CD4-positive, alpha-beta memory T cell (primary cell): ENCODE data around the gene GRPEL1. TPM values are rescaled to one million over a fixed set of nuclear protein-coding genes. Genes with fewer than 3 reads are reported as not detected.

Source experiments
- CTCF ChIA-PET: fragments of 350-600 bp; sonication (Branson Sonifier 250); formaldehyde crosslinking; loops from one replicate; lab custom pipeline; 2021; ENCODE audit warnings: inconsistent platforms; ENCODE audit not compliant: partially characterized antibody; lab: Charles Lee
- POLR2A ChIA-PET: fragments of 350-600 bp; sonication (Branson Sonifier 250); formaldehyde crosslinking; loops from one replicate; lab custom pipeline; 2021; ENCODE audit not compliant: partially characterized antibody; lab: Charles Lee
- DNase-seq, 5 donors: peaks; one replicate each; pipeline versions ENCODE4 v3.0.0 to v3.0.0-alpha.2; 2020 to 2022; ENCODE audit warnings: mixed read lengths in 1 of 5
- H3K27ac ChIP-seq: one replicate; pipeline ENCODE4 v1.7.0; 2013; ENCODE audit warnings: low read depth, low read length
- H3K27me3 ChIP-seq: 2 replicates; pipeline ENCODE4 v1.7.0; 2013; ENCODE audit warnings: mild to moderate bottlenecking, low read length, moderate library complexity; ENCODE audit not compliant: insufficient read depth
- H3K36me3 ChIP-seq: 2 replicates; pipeline ENCODE4 v1.7.0; 2013; ENCODE audit warnings: mild to moderate bottlenecking, low read length, moderate library complexity; ENCODE audit not compliant: insufficient read depth
- H3K4me1 ChIP-seq: 2 replicates; pipeline ENCODE4 v1.7.0; 2013; ENCODE audit warnings: mild to moderate bottlenecking, low read length, moderate library complexity; ENCODE audit not compliant: insufficient read depth
- H3K4me3 ChIP-seq, 2 donors: one replicate each; pipeline ENCODE4 v1.7.0; 2013; ENCODE audit warnings: low read length in 2 of 2, mild to moderate bottlenecking in 1 of 2
- H3K9me3 ChIP-seq, 2 donors: one replicate each; pipeline ENCODE4 v1.7.0; 2013; ENCODE audit warnings: low read length in 2 of 2, control low read depth in 1 of 2; ENCODE audit not compliant: control insufficient read depth in 1 of 2
- H3K27ac Mint-ChIP-seq, 7 donors: one replicate each; pipeline ENCODE4 v1.8.0; 2020 to 2021; ENCODE audit warnings: mixed read lengths in 7 of 7, mild to moderate bottlenecking in 6 of 7, inconsistent platforms in 3 of 7, moderate library complexity in 3 of 7
- H3K27me3 Mint-ChIP-seq, 2 donors: one replicate each; pipeline ENCODE4 v1.8.0; 2020 to 2021; ENCODE audit warnings: mixed read lengths in 2 of 2
- H3K36me3 Mint-ChIP-seq, 2 donors: one replicate each; pipeline ENCODE4 v1.8.0; 2020 to 2021; ENCODE audit warnings: mixed read lengths in 2 of 2, inconsistent platforms in 1 of 2, mild to moderate bottlenecking in 1 of 2
- H3K4me1 Mint-ChIP-seq, 4 donors: one replicate each; pipeline ENCODE4 v1.8.0; 2020 to 2021; ENCODE audit warnings: mixed read lengths in 4 of 4, mild to moderate bottlenecking in 1 of 4
- H3K4me3 Mint-ChIP-seq, 8 donors: one replicate each; pipeline ENCODE4 v1.8.0; 2020 to 2021; ENCODE audit warnings: mixed read lengths in 8 of 8, mild to moderate bottlenecking in 7 of 8, moderate library complexity in 6 of 8, inconsistent platforms in 3 of 8
- H3K9me3 Mint-ChIP-seq, 8 donors: one replicate each; pipeline ENCODE4 v1.8.0; 2020 to 2021; ENCODE audit warnings: mixed read lengths in 8 of 8, mild to moderate bottlenecking in 5 of 8, inconsistent platforms in 3 of 8, moderate library complexity in 1 of 8
- intact Hi-C: fragments of 100-400 bp; cut with micrococcal nuclease; formaldehyde crosslinking; loops from one replicate; pipeline ENCODE4 v1.15.1; 2023
- polyA plus RNA-seq, 2 donors: library from polyadenylated mRNA; unstranded; fragments of 300-500 nt; fragmentation: Illumina TruSeq; gene quantifications; one replicate each; pipeline ENCODE4 v1.2.3, GENCODE V29; 2021
- total RNA-seq, 2 experiments: library from RNA; stranded (reverse); gene quantifications; one replicate each; pipeline ENCODE4 v1.2.3, GENCODE V29; 2021

GRPEL1 gene
- total and polyA plus RNA-seq, 4 experiments from 2014 or later, result 35.3 to 77.2 (median 46.9) TPM

GRCh38 chr4:7029212-7029611 is 38.7 kb downstream of the GRPEL1 start:
- DNase-seq, result no peak
- ChIA-PET POLR2A (no interaction called here), CTCF (no interaction called here)
- no peaks in the 10 kb centered on the region for H3K9me3 Mint-ChIP-seq
- H3K4me3 Mint-ChIP-seq, result no peak overlapping the region
- H3K4me1 Mint-ChIP-seq, result no peaks in the 10 kb centered on the region
- H3K4me3 ChIP-seq, result no peak overlapping the region
- H3K36me3 ChIP-seq, result peaks cover 56% of the 10 kb centered on the region
- H3K27me3 ChIP-seq, result no peaks in the 10 kb centered on the region
- H3K36me3 Mint-ChIP-seq, result peaks cover 47 to 70% of the 10 kb centered on the region in 2 donors
- H3K27ac Mint-ChIP-seq, result peak overlapping the region in 2 of 7 donors; percentile 42 to 73
- H3K9me3 ChIP-seq, result no peaks in the 10 kb centered on the region
- H3K27ac ChIP-seq, result no peak overlapping the region
- intact Hi-C loops, result no loop called here
- no peaks in the 10 kb centered on the region for H3K27me3 Mint-ChIP-seq
- H3K4me1 ChIP-seq, result no peaks in the 10 kb centered on the region

- Histone ChIP-seq H3K4me3 (no peak overlapping the region), H3K27ac (no peak overlapping the region), H3K4me1 (no peaks in the 10 kb centered on the region), H3K27me3 (no peaks in the 10 kb centered on the region), H3K9me3 (no peaks in the 10 kb centered on the region), H3K36me3 (peaks cover 68% of the 10 kb centered on the region)
- no peak for DNase-seq
- H3K27ac Mint-ChIP-seq, result peak overlapping the region in 1 of 7 donors; percentile 14
- intact Hi-C loops, result no loop called here
- no peaks in the 10 kb centered on the region for H3K9me3 Mint-ChIP-seq
- CTCF ChIA-PET, result no interaction called here
- POLR2A ChIA-PET, result no interaction called here
- H3K27me3 Mint-ChIP-seq, result no peaks in the 10 kb centered on the region
- H3K4me3 Mint-ChIP-seq, result no peak overlapping the region
- H3K36me3 Mint-ChIP-seq, result peaks cover 47 to 79% of the 10 kb centered on the region in 2 donors
- no peaks in the 10 kb centered on the region for H3K4me1 Mint-ChIP-seq
Measured at GRCh38 chr4:7027913-7028312, 40.0 kb downstream of the GRPEL1 start.

DNA sequence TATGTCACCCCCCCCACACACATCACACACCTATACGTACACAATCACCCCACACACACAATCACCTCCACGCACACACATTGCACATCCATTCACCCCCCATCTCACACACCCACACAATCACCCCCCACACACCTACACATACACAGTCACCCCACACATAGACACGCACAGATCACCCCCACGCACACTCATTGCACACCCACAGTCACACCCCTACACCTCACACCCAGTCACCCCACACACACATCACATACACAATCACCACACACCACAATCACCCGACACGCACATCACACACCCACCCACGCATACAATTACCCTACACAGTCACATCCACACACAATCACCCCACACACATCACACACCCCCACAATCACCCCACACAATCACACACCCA is 40.6 kb downstream of the GRPEL1 start:
- Histone ChIP-seq H3K36me3 (peaks cover 64% of the 10 kb centered on the region), H3K27ac (no peak overlapping the region), H3K27me3 (no peaks in the 10 kb centered on the region), H3K4me1 (no peaks in the 10 kb centered on the region), H3K9me3 (no peaks in the 10 kb centered on the region), H3K4me3 (no peak overlapping the region)
- POLR2A ChIA-PET, result no interaction called here
- peaks cover 0 to 1% (median 0%) of the 10 kb centered on the region in 4 donors for H3K4me1 Mint-ChIP-seq
- peaks cover 46 to 77% of the 10 kb centered on the region in 2 donors for H3K36me3 Mint-ChIP-seq
- H3K27me3 Mint-ChIP-seq, result no peaks in the 10 kb centered on the region
- DNase-seq, result no peak
- intact Hi-C loops, result no loop called here
- CTCF ChIA-PET, result no interaction called here
- peak overlapping the region in 1 of 7 donors; percentile 87 for H3K27ac Mint-ChIP-seq
- no peaks in the 10 kb centered on the region for H3K9me3 Mint-ChIP-seq
- H3K4me3 Mint-ChIP-seq, result no peak overlapping the region

DNA sequence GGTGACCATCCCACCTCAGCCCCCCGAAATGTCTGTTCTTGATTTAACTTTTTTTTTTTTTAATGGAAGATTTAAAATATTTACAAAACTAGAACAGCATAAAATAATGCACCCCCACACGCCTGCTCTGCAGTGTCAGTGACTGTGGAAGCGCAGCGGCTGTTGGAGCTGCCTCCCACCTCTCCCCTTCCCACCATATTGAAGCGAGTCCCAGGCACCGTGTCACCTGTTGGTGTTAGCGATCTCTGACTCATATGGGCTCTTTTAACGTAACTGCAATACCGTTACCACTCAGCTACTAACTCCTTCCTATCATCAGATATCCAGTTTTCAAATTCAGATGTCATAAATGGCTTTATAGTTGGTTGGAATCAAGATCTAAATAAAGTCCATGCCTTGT is 41.8 kb downstream of the GRPEL1 start:
- Mint-ChIP-seq H3K36me3 (peaks cover 42 to 74% of the 10 kb centered on the region in 2 donors), H3K27ac (peak overlapping the region in 2 of 7 donors; percentile 23 to 57), H3K27me3 (no peaks in the 10 kb centered on the region), H3K4me3 (no peak overlapping the region), H3K9me3 (no peaks in the 10 kb centered on the region), H3K4me1 (peaks cover 0 to 1% (median under 1%) of the 10 kb centered on the region in 4 donors)
- ChIA-PET POLR2A (no interaction called here), CTCF (interaction anchor here (0.9 kb wide), 1 partner anchor 69 kb away, joined by 4 read pairs; no protein-coding TSS in a partner anchor)
- H3K4me3 ChIP-seq, result no peak overlapping the region
- H3K36me3 ChIP-seq, result peaks cover 52% of the 10 kb centered on the region
- intact Hi-C loops, result no loop called here
- no peaks in the 10 kb centered on the region for H3K4me1 ChIP-seq
- H3K9me3 ChIP-seq, result no peaks in the 10 kb centered on the region
- DNase-seq, result no peak
- no peak overlapping the region for H3K27ac ChIP-seq
- H3K27me3 ChIP-seq, result no peaks in the 10 kb centered on the region

DNA sequence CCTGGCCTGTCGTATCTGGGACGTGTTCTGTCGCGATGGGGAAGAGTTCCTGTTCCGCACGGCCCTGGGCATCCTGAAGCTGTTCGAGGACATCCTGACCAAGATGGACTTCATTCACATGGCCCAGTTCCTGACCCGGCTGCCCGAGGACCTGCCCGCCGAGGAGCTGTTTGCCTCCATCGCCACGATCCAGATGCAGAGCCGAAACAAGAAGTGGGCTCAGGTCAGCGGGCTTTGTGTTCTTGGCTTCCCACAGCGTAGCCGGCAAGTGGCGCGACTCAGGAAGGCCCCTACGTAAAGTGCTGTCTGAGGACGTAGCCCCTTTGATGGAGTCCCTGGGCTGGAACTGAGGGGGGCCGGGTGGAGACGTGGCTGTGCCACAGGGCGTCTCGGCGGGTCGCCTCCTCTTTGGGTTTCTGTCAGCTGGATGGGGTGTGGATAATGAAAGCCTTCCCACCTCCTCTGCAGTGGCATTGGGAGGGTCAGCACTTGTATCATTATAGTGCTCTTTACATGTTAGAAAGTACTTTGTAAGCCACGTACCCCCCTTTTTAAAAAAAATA is 42.7 kb downstream of the GRPEL1 start:
- Histone ChIP-seq H3K36me3 (peaks cover 48% of the 10 kb centered on the region), H3K9me3 (no peaks in the 10 kb centered on the region), H3K4me3 (no peak overlapping the region), H3K27me3 (no peaks in the 10 kb centered on the region), H3K27ac (no peak overlapping the region), H3K4me1 (no peaks in the 10 kb centered on the region)
- intact Hi-C loops, result no loop called here
- Mint-ChIP-seq H3K27ac (no peak overlapping the region), H3K4me1 (peaks cover 0 to 4% (median under 1%) of the 10 kb centered on the region in 4 donors), H3K27me3 (no peaks in the 10 kb centered on the region), H3K36me3 (peaks cover 32 to 74% of the 10 kb centered on the region in 2 donors), H3K4me3 (no peak overlapping the region), H3K9me3 (no peaks in the 10 kb centered on the region)
- DNase-seq, result no peak
- ChIA-PET CTCF (no interaction called here), POLR2A (no interaction called here)

DNA sequence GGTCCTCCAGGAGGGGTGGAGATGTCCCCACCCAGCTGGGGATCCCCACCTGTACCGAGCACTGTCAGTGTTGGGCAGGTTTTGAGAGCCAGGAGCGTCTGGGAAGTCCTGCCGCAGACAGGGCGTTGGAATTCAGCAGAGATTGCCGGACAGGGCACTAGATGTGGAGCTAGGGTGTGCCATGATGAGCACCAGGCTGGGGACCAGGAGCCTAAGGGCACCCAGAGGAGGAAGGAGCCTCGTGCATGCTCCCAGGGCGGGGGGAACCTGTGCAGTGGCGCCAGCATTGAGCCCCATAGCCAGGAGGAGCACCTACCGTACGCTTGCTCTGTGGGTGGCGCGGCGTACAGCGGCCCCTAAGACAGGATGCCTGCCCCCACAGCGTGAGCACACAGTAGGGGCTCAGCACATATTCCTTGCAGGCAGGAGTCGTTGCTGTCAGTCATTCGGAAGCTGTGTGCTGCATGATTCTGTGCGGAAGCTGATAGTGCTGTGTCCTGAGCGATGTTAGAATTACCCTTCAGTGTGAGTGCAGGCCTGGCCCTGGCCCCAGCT is 43.5 kb downstream of the GRPEL1 start:
- no peak for DNase-seq
- H3K36me3 ChIP-seq, result peaks cover 48% of the 10 kb centered on the region

DNA sequence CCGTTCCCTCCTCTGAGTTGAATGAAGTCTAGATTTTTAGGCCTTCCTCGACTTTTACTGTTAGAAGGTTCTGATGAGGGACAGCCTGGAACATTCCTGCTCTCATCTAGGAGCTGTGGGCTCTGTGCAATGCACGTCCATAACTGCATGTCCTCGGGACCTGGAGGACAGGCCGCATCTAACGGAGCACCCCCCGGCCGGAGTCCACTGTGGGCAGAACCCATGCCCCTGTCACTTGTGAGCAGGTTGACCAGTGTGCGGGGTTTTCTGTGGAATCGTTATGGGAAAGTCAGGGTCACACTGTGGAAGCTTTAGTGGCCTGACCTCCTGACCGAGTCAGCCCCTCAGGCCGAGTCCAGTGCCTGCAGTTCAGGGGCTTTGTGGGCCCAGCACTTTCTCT is 44.0 kb downstream of the GRPEL1 start:
- Mint-ChIP-seq H3K4me1 (peaks cover 0 to 4% (median under 1%) of the 10 kb centered on the region in 4 donors), H3K4me3 (no peak overlapping the region), H3K27me3 (no peaks in the 10 kb centered on the region), H3K9me3 (no peaks in the 10 kb centered on the region), H3K27ac (no peak overlapping the region), H3K36me3 (peaks cover 32 to 65% of the 10 kb centered on the region in 2 donors)
- Histone ChIP-seq H3K27ac (no peak overlapping the region), H3K4me1 (no peaks in the 10 kb centered on the region), H3K9me3 (no peaks in the 10 kb centered on the region), H3K27me3 (no peaks in the 10 kb centered on the region), H3K4me3 (no peak overlapping the region), H3K36me3 (peaks cover 48% of the 10 kb centered on the region)
- intact Hi-C loops, result no loop called here
- ChIA-PET CTCF (no interaction called here), POLR2A (no interaction called here)
- DNase-seq, result no peak

More for the DNA sequence above, 43.5 kb downstream of the GRPEL1 start:
- Histone ChIP-seq H3K4me1 (no peaks in the 10 kb centered on the region), H3K27ac (no peak overlapping the region), H3K4me3 (no peak overlapping the region), H3K27me3 (no peaks in the 10 kb centered on the region), H3K9me3 (no peaks in the 10 kb centered on the region)
- ChIA-PET CTCF (no interaction called here), POLR2A (no interaction called here)
- H3K4me3 Mint-ChIP-seq, result no peak overlapping the region
- H3K27me3 Mint-ChIP-seq, result no peaks in the 10 kb centered on the region
- peaks cover 0 to 4% (median under 1%) of the 10 kb centered on the region in 4 donors for H3K4me1 Mint-ChIP-seq
- H3K9me3 Mint-ChIP-seq, result no peaks in the 10 kb centered on the region
- peak overlapping the region in 2 of 7 donors; percentile 47 for H3K27ac Mint-ChIP-seq
- peaks cover 32 to 68% of the 10 kb centered on the region in 2 donors for H3K36me3 Mint-ChIP-seq
- intact Hi-C loops, result no loop called here
